ENCODE results near the gene TMEM108. TPM values are rescaled to one million over a fixed set of nuclear protein-coding genes. Genes with fewer than 3 reads are reported as not detected.

TMEM108 gene
- total RNA-seq, 1 donor from 2014 or later, result 0.07 TPM

GRCh38 chr3:133135306-133135705 lies 97.1 kb downstream of the TMEM108 start:
- no peak overlapping the region for H3K4me3 Mint-ChIP-seq (ENCODE audit: low read depth)
- H3K27me3 Mint-ChIP-seq (ENCODE audit: low read depth), result no peaks in the 10 kb centered on the region
- H3K9me3 Mint-ChIP-seq, result no peaks in the 10 kb centered on the region
- DNase-seq (ENCODE audit: low spot score), result no peak
- H3K27ac Mint-ChIP-seq, result no peak overlapping the region
- no peaks in the 10 kb centered on the region for H3K4me1 Mint-ChIP-seq (ENCODE audit: low read depth)
- no peaks in the 10 kb centered on the region for H3K36me3 Mint-ChIP-seq (ENCODE audit: low read depth)
- intact Hi-C loops (cut with micrococcal nuclease), result no loop called here

- no peaks in the 10 kb centered on the region for H3K36me3 Mint-ChIP-seq (ENCODE audit: low read depth)
- no peak overlapping the region for H3K27ac Mint-ChIP-seq
- H3K4me1 Mint-ChIP-seq (ENCODE audit: low read depth), result no peaks in the 10 kb centered on the region
- intact Hi-C loops (cut with micrococcal nuclease), result no loop called here
- H3K9me3 Mint-ChIP-seq, result no peaks in the 10 kb centered on the region
- H3K4me3 Mint-ChIP-seq (ENCODE audit: low read depth), result no peak overlapping the region
- H3K27me3 Mint-ChIP-seq (ENCODE audit: low read depth), result no peaks in the 10 kb centered on the region
- no peak for DNase-seq (ENCODE audit: low spot score)
Measured at GRCh38 chr3:133136114-133137041, 98.2 kb downstream of the TMEM108 start.

GRCh38 chr3:133137042-133137996 lies 99.1 kb downstream of the TMEM108 start:
- no peak for DNase-seq (ENCODE audit: low spot score)
- Mint-ChIP-seq H3K4me1 (ENCODE audit: low read depth) (no peaks in the 10 kb centered on the region), H3K27ac (no peak overlapping the region), H3K36me3 (ENCODE audit: low read depth) (no peaks in the 10 kb centered on the region), H3K27me3 (ENCODE audit: low read depth) (no peaks in the 10 kb centered on the region), H3K9me3 (no peaks in the 10 kb centered on the region), H3K4me3 (ENCODE audit: low read depth) (no peak overlapping the region)
- intact Hi-C loops (cut with micrococcal nuclease), result no loop called here

GRCh38 chr3:133138017-133138416 lies 99.8 kb downstream of the TMEM108 start:
- DNase-seq (ENCODE audit: low spot score), result no peak
- Mint-ChIP-seq H3K36me3 (ENCODE audit: low read depth) (no peaks in the 10 kb centered on the region), H3K27me3 (ENCODE audit: low read depth) (no peaks in the 10 kb centered on the region), H3K27ac (no peak overlapping the region), H3K9me3 (no peaks in the 10 kb centered on the region), H3K4me1 (ENCODE audit: low read depth) (no peaks in the 10 kb centered on the region), H3K4me3 (ENCODE audit: low read depth) (no peak overlapping the region)
- intact Hi-C loops (cut with micrococcal nuclease), result no loop called here

- H3K4me3 Mint-ChIP-seq (ENCODE audit: low read depth), result no peak overlapping the region
- no peaks in the 10 kb centered on the region for H3K4me1 Mint-ChIP-seq (ENCODE audit: low read depth)
- no peak for DNase-seq (ENCODE audit: low spot score)
- H3K27ac Mint-ChIP-seq, result no peak overlapping the region
- H3K36me3 Mint-ChIP-seq (ENCODE audit: low read depth), result no peaks in the 10 kb centered on the region
- no peaks in the 10 kb centered on the region for H3K27me3 Mint-ChIP-seq (ENCODE audit: low read depth)
- no peaks in the 10 kb centered on the region for H3K9me3 Mint-ChIP-seq
- intact Hi-C loops (cut with micrococcal nuclease), result no loop called here
Measured at GRCh38 chr3:133152056-133152455, 113.9 kb downstream of the TMEM108 start.

- intact Hi-C loops (cut with micrococcal nuclease), result no loop called here
- H3K36me3 Mint-ChIP-seq (ENCODE audit: low read depth), result no peaks in the 10 kb centered on the region
- no peak overlapping the region for H3K27ac Mint-ChIP-seq
- no peaks in the 10 kb centered on the region for H3K9me3 Mint-ChIP-seq
- no peaks in the 10 kb centered on the region for H3K27me3 Mint-ChIP-seq (ENCODE audit: low read depth)
- H3K4me1 Mint-ChIP-seq (ENCODE audit: low read depth), result no peaks in the 10 kb centered on the region
- no peak overlapping the region for H3K4me3 Mint-ChIP-seq (ENCODE audit: low read depth)
- DNase-seq (ENCODE audit: low spot score), result no peak
Measured at GRCh38 chr3:133152681-133153220, 114.6 kb downstream of the TMEM108 start.

GRCh38 chr3:133153382-133153781 lies 115.2 kb downstream of the TMEM108 start:
- H3K27ac Mint-ChIP-seq, result no peak overlapping the region
- intact Hi-C loops (cut with micrococcal nuclease), result no loop called here
- no peaks in the 10 kb centered on the region for H3K9me3 Mint-ChIP-seq
- H3K4me3 Mint-ChIP-seq (ENCODE audit: low read depth), result no peak overlapping the region
- no peaks in the 10 kb centered on the region for H3K4me1 Mint-ChIP-seq (ENCODE audit: low read depth)
- no peaks in the 10 kb centered on the region for H3K36me3 Mint-ChIP-seq (ENCODE audit: low read depth)
- no peak for DNase-seq (ENCODE audit: low spot score)
- peaks cover 2% of the 10 kb centered on the region for H3K27me3 Mint-ChIP-seq (ENCODE audit: low read depth)

GRCh38 chr3:133157716-133158115 lies 119.5 kb downstream of the TMEM108 start:
- no peaks in the 10 kb centered on the region for H3K36me3 Mint-ChIP-seq (ENCODE audit: low read depth)
- no peak overlapping the region for H3K27ac Mint-ChIP-seq
- no peaks in the 10 kb centered on the region for H3K4me1 Mint-ChIP-seq (ENCODE audit: low read depth)
- H3K27me3 Mint-ChIP-seq (ENCODE audit: low read depth), result peaks cover 2% of the 10 kb centered on the region
- H3K9me3 Mint-ChIP-seq, result no peaks in the 10 kb centered on the region
- intact Hi-C loops (cut with micrococcal nuclease), result no loop called here
- no peak for DNase-seq (ENCODE audit: low spot score)
- no peak overlapping the region for H3K4me3 Mint-ChIP-seq (ENCODE audit: low read depth)

GRCh38 chr3:133158686-133159085 lies 120.5 kb downstream of the TMEM108 start:
- no peaks in the 10 kb centered on the region for H3K9me3 Mint-ChIP-seq
- no peak overlapping the region for H3K4me3 Mint-ChIP-seq (ENCODE audit: low read depth)
- H3K36me3 Mint-ChIP-seq (ENCODE audit: low read depth), result no peaks in the 10 kb centered on the region
- intact Hi-C loops (cut with micrococcal nuclease), result no loop called here
- peaks cover 2% of the 10 kb centered on the region for H3K27me3 Mint-ChIP-seq (ENCODE audit: low read depth)
- H3K4me1 Mint-ChIP-seq (ENCODE audit: low read depth), result no peaks in the 10 kb centered on the region
- no peak overlapping the region for H3K27ac Mint-ChIP-seq
- DNase-seq (ENCODE audit: low spot score), result no peak

GRCh38 chr3:133159498-133160475 lies 121.6 kb downstream of the TMEM108 start:
- no peak for DNase-seq (ENCODE audit: low spot score)
- no peaks in the 10 kb centered on the region for H3K4me1 Mint-ChIP-seq (ENCODE audit: low read depth)
- H3K36me3 Mint-ChIP-seq (ENCODE audit: low read depth), result no peaks in the 10 kb centered on the region
- no peak overlapping the region for H3K4me3 Mint-ChIP-seq (ENCODE audit: low read depth)
- H3K27ac Mint-ChIP-seq, result no peak overlapping the region
- intact Hi-C loops (cut with micrococcal nuclease), result no loop called here
- H3K27me3 Mint-ChIP-seq (ENCODE audit: low read depth), result peaks cover 2% of the 10 kb centered on the region
- no peaks in the 10 kb centered on the region for H3K9me3 Mint-ChIP-seq

- H3K4me1 Mint-ChIP-seq (ENCODE audit: low read depth), result no peaks in the 10 kb centered on the region
- intact Hi-C loops (cut with micrococcal nuclease), result no loop called here
- H3K9me3 Mint-ChIP-seq, result no peaks in the 10 kb centered on the region
- H3K36me3 Mint-ChIP-seq (ENCODE audit: low read depth), result no peaks in the 10 kb centered on the region
- no peak overlapping the region for H3K27ac Mint-ChIP-seq
- DNase-seq (ENCODE audit: low spot score), result no peak
- H3K27me3 Mint-ChIP-seq (ENCODE audit: low read depth), result peaks cover 2% of the 10 kb centered on the region
- no peak overlapping the region for H3K4me3 Mint-ChIP-seq (ENCODE audit: low read depth)
Measured at GRCh38 chr3:133161656-133162055, 123.5 kb downstream of the TMEM108 start.

GRCh38 chr3:133162265-133162664 lies 124.1 kb downstream of the TMEM108 start:
- no peak overlapping the region for H3K27ac Mint-ChIP-seq
- no peak overlapping the region for H3K4me3 Mint-ChIP-seq (ENCODE audit: low read depth)
- no peaks in the 10 kb centered on the region for H3K4me1 Mint-ChIP-seq (ENCODE audit: low read depth)
- no peaks in the 10 kb centered on the region for H3K36me3 Mint-ChIP-seq (ENCODE audit: low read depth)
- DNase-seq (ENCODE audit: low spot score), result no peak
- intact Hi-C loops (cut with micrococcal nuclease), result no loop called here
- no peaks in the 10 kb centered on the region for H3K9me3 Mint-ChIP-seq
- peaks cover 2% of the 10 kb centered on the region for H3K27me3 Mint-ChIP-seq (ENCODE audit: low read depth)
